ENCODE data around the gene TMEM109. TPM values are rescaled to one million over a fixed set of nuclear protein-coding genes. Genes with fewer than 3 reads are reported as not detected.

TMEM109 gene
- total and polyA plus RNA-seq, 9 of the 15 experiments (the other 6 are each of a cell fraction or from before 2014, with no cell fraction given), result 9.2 to 71.3 (median 30.5) TPM

DNA sequence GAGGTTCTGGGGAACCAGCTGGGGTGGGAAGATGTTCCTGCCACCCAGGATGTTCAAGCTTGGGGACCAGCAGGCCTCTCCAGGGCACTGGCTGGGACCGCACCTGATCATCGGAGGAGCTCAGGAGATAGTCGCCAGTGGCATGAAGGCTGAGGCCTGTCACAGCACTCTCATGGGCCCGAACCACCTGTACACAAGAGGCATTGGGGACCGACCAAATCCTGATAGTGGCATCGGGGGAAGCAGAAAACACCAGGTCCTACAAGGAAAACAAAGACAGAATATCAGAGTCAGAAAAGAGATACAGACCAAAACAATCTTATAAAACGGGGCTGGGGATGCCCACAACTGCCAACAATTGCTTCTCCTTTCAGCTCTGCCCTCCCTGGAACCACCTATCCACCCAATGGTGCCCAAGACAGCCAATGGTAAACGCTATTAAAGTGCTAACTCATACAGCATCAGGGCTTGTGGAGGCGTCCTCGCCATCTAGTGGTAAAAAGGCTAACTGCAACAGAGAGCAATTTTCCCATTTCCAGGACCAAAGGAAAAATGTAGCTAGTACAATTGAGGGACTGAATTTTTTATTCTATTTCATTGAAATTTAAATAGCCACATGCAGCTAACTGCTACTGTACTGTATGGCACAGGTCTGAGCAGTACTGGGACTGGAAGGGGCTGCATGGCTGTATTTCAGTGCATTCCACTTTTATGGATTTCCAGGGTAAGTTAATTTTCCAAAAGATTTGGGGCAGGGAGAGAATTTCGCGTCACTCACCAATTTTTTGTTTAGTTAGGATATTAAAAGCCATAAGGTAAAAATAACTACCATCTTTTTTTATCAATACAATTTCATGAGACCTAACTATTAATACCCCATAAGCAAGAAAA, 14.7 kb upstream of the TMEM109 start:
- H3K79me2 ChIP-seq (ENCODE audit: control insufficient read depth, insufficient read depth, low read length), result peaks cover 22% of the 10 kb centered on the region
- H4K20me1 ChIP-seq (replicated peaks; ENCODE audit: control insufficient read depth, insufficient read depth, low read length), result peaks cover 16% of the 10 kb centered on the region
- DNase-seq (ENCODE audit: extremely low read depth in 1 of 4, low spot score in 3 of 4) (peak; percentile 53 to 74 (median 60)), ATAC-seq (peak; percentile 93), FAIRE-seq (peak; percentile 90)
- BruUV-seq (replicated peaks), result no TSS peak
- ChIA-PET POLR2A (interaction anchor here (0.8 to 1.0 kb wide), 3 partner anchors 14 to 72 kb away, joined by 3 to 7 read pairs (median 6); partner anchors contain the start of gene TMEM109), CTCF (ENCODE audit: low intra/inter-chr PET ratio) (interaction anchor here (0.6 to 1.9 kb wide), 4 partner anchors 61 to 124 kb away, joined by 3 to 18 read pairs (median 4); no protein-coding TSS in a partner anchor)
- intact Hi-C loops (cut with micrococcal nuclease), result loop anchor here (1.0 kb wide), 1 partner anchor 68 kb away; no protein-coding TSS in a partner anchor
- no peaks in the 10 kb centered on the region for H3K27me3 ChIP-seq (ENCODE audit: control insufficient read depth in 2 of 2, insufficient read depth in 2 of 2, low read length in 2 of 2)
- peaks cover 100% of the 10 kb centered on the region for H3K36me3 ChIP-seq (ENCODE audit: control insufficient read depth, insufficient read depth, low read length)
- 55% methylated on average over 12 of the region's 12 CpGs for WGBS (ENCODE audit: insufficient coverage, low coverage, missing lambda C conversion rate)
- H3K9me1 ChIP-seq (ENCODE audit: control insufficient read depth, insufficient read depth, low read length), result no peaks in the 10 kb centered on the region
- no peak overlapping the region for H3K4me3 ChIP-seq
- no peaks in the 10 kb centered on the region for H3K9me3 ChIP-seq (replicated peaks; ENCODE audit: control insufficient read depth, insufficient read depth, low read depth, low read length)
- no peak overlapping the region for H3K4me2 ChIP-seq (ENCODE audit: insufficient read depth, low read length)
- no peak overlapping the region for H2AFZ ChIP-seq (ENCODE audit: low read depth, low read length)
- peaks cover 0 to 4% of the 10 kb centered on the region in 2 experiments; a peak in 1 of 5 replicates for H3K4me1 ChIP-seq (replicated peaks in 1 of 2; ENCODE audit: control insufficient read depth in 2 of 2, insufficient read depth in 2 of 2, low read length in 2 of 2)
- peak overlapping the region; percentile 35; the same call in 2 of the 3 replicates for H3K27ac ChIP-seq (ENCODE audit: extremely low read depth, low read depth, low read length)
- H3K9ac ChIP-seq (ENCODE audit: insufficient read depth in 1 of 2, low read depth in 2 of 2, low read length in 2 of 2), result 0 out of 4 replicates have a peak overlapping the region, but pooled peaks of 1 of the 2 experiments have one; percentile 32
- in situ Hi-C loops (cut with MboI), result loop anchor here (5.0 kb wide), 1 partner anchor 122 kb away; no protein-coding TSS in a partner anchor
- TF ChIP-seq ZNF232 (CRISPR knock-in tag; IDR thresholded peaks at IDR 0.05) (no peak), MAFF (IDR thresholded peaks at IDR 0.05; ENCODE audit: low read length) (peak; percentile 69), CTCF (IDR thresholded peaks at IDR 0.05 in 2 of 3, conservative IDR thresholded peaks at IDR 0.05 in 1 of 3; ENCODE audit: insufficient read depth in 2 of 3, low read depth in 1 of 3, low read length in 3 of 3) (peak; percentile 82 to 94 (median 94)), SMC3 (conservative IDR thresholded peaks at IDR 0.05; ENCODE audit: insufficient read depth, low read depth, low read length) (peak; percentile 69), MAFK (IDR thresholded peaks at IDR 0.05; ENCODE audit: low read length) (peak; percentile 69), RAD21 (CRISPR knock-in tag; conservative IDR thresholded peaks at IDR 0.05 in 1 of 2, IDR thresholded peaks at IDR 0.05 in 1 of 2) (peak; percentile 71 to 83), RBM39 (optimal IDR thresholded peaks at IDR 0.05; ENCODE audit: low read depth, low read length) (peak; percentile 77), ZNF316 (IDR thresholded peaks at IDR 0.05) (peak; percentile 78), ZNF324 (CRISPR knock-in tag; IDR thresholded peaks at IDR 0.05) (no peak), CREM (IDR thresholded peaks at IDR 0.05; ENCODE audit: low read depth) (0 out of 2 replicates have a peak, but pooled peaks have one; percentile 26), MAFG (tag; conservative IDR thresholded peaks at IDR 0.05) (peak; percentile 82), ARNT (IDR thresholded peaks at IDR 0.05) (0 out of 4 replicates have a peak, but pooled peaks of 1 of the 2 experiments have one; percentile 20)
- TF ChIP-seq, protein P1, sequence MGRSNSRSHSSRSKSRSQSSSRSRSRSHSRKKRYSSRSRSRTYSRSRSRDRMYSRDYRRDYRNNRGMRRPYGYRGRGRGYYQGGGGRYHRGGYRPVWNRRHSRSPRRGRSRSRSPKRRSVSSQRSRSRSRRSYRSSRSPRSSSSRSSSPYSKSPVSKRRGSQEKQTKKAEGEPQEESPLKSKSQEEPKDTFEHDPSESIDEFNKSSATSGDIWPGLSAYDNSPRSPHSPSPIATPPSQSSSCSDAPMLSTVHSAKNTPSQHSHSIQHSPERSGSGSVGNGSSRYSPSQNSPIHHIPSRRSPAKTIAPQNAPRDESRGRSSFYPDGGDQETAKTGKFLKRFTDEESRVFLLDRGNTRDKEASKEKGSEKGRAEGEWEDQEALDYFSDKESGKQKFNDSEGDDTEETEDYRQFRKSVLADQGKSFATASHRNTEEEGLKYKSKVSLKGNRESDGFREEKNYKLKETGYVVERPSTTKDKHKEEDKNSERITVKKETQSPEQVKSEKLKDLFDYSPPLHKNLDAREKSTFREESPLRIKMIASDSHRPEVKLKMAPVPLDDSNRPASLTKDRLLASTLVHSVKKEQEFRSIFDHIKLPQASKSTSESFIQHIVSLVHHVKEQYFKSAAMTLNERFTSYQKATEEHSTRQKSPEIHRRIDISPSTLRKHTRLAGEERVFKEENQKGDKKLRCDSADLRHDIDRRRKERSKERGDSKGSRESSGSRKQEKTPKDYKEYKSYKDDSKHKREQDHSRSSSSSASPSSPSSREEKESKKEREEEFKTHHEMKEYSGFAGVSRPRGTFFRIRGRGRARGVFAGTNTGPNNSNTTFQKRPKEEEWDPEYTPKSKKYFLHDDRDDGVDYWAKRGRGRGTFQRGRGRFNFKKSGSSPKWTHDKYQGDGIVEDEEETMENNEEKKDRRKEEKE (IDR thresholded peaks at IDR 0.05; ENCODE audit: borderline replicate concordance in 1 of 2, control insufficient read depth in 1 of 2, low read depth in 2 of 2, low read length in 1 of 2), result 0 out of 4 replicates have a peak, but pooled peaks of 1 of the 2 experiments have one; percentile 27

All from K562 (cell line).